ENCODE data around the gene FAAH2. TPM values are rescaled to one million over a fixed set of nuclear protein-coding genes. Genes with fewer than 3 reads are reported as not detected.

The FAAH2 gene
- polyA plus RNA-seq, 1 of the 3 experiments (the other 2 are of a cell fraction) = 0.05 TPM

- Histone ChIP-seq H3F3A (replicated peaks; ENCODE audit: insufficient read depth) (no peaks in the 10 kb centered on the region), H2AFZ (ENCODE audit: low read depth) (no peak overlapping the region), H3K4me1 (ENCODE audit: control insufficient read depth in 1 of 2, insufficient read depth in 2 of 2, low read depth in 1 of 2, low read length in 1 of 2) (no peaks in the 10 kb centered on the region; a peak in 1 of 4 replicates), H3K79me2 (ENCODE audit: insufficient read depth) (no peaks in the 10 kb centered on the region), H3K9ac (no peak overlapping the region), H3K9me2 (no peaks in the 10 kb centered on the region), H3K9me3 (no peaks in the 10 kb centered on the region), H3K4me2 (no peak overlapping the region), H4K20me1 (ENCODE audit: insufficient read depth) (no peaks in the 10 kb centered on the region), H3K36me3 (replicated peaks in 1 of 2; ENCODE audit: control insufficient read depth in 1 of 2, insufficient read depth in 2 of 2, low read length in 1 of 2) (no peaks in the 10 kb centered on the region), H3K27me3 (ENCODE audit: insufficient read depth) (no peaks in the 10 kb centered on the region; the same call in 1 of the 2 replicates), H3K4me3 (ENCODE audit: low read depth in 2 of 2, low read length in 1 of 2) (no peak overlapping the region), H3K27ac (ENCODE audit: low read depth in 2 of 2, low read length in 1 of 2) (no peak overlapping the region)
- POLR2A ChIA-PET = no interaction called here
- CTCF ChIA-PET = no interaction called here
- no peak for DNase-seq
- WGBS (ENCODE audit: low lambda C conversion rate) = 0% methylated on average over 1 of the region's 1 CpG
- TF ChIP-seq IRF3 (IDR thresholded peaks at IDR 0.05; ENCODE audit: low read depth, low read length) = no peak
- no peak for TF ChIP-seq CHD2 (IDR thresholded peaks at IDR 0.05; ENCODE audit: low read length, partially characterized antibody)
Measured at GRCh38 chrX:57289089-57289488, 2.6 kb downstream of the FAAH2 start.

GRCh38 chrX:57294961-57295360, 8.5 kb downstream of the FAAH2 start:
- Histone ChIP-seq H3K27me3 (ENCODE audit: insufficient read depth) (no peaks in the 10 kb centered on the region), H3K9ac (no peak overlapping the region), H3K9me3 (no peaks in the 10 kb centered on the region), H2AFZ (ENCODE audit: low read depth) (no peak overlapping the region), H3K36me3 (replicated peaks in 1 of 2; ENCODE audit: control insufficient read depth in 1 of 2, insufficient read depth in 2 of 2, low read length in 1 of 2) (no peaks in the 10 kb centered on the region), H3F3A (replicated peaks; ENCODE audit: insufficient read depth) (no peaks in the 10 kb centered on the region), H3K4me1 (ENCODE audit: control insufficient read depth in 1 of 2, insufficient read depth in 2 of 2, low read depth in 1 of 2, low read length in 1 of 2) (no peaks in the 10 kb centered on the region), H3K4me3 (ENCODE audit: low read depth in 2 of 2, low read length in 1 of 2) (no peak overlapping the region), H4K20me1 (ENCODE audit: insufficient read depth) (no peaks in the 10 kb centered on the region), H3K9me2 (no peaks in the 10 kb centered on the region), H3K79me2 (ENCODE audit: insufficient read depth) (no peaks in the 10 kb centered on the region), H3K27ac (ENCODE audit: low read depth in 2 of 2, low read length in 1 of 2) (no peak overlapping the region), H3K4me2 (no peak overlapping the region)
- TF ChIP-seq CHD2 (IDR thresholded peaks at IDR 0.05; ENCODE audit: low read length, partially characterized antibody) (no peak), POLR2AphosphoS5 (IDR thresholded peaks at IDR 0.05; ENCODE audit: low read depth, low read length) (no peak), CTCF (IDR thresholded peaks at IDR 0.05) (no peak), FOSL2 (IDR thresholded peaks at IDR 0.05; ENCODE audit: borderline replicate concordance, low read depth) (no peak), MEF2A (IDR thresholded peaks at IDR 0.05; ENCODE audit: borderline replicate concordance, low read depth) (no peak), RCOR1 (IDR thresholded peaks at IDR 0.05; ENCODE audit: low read length) (no peak), MAX (IDR thresholded peaks at IDR 0.05; ENCODE audit: low read depth) (no peak), FOXM1 (IDR thresholded peaks at IDR 0.05; ENCODE audit: low read depth) (no peak), MXI1 (IDR thresholded peaks at IDR 0.05; ENCODE audit: low read depth, low read length) (no peak), GABPA (IDR thresholded peaks at IDR 0.05; ENCODE audit: low read depth) (no peak), FOXJ3 (CRISPR knock-in tag; IDR thresholded peaks at IDR 0.05) (no peak), REST (IDR thresholded peaks at IDR 0.05; ENCODE audit: low read depth, low read length) (no peak), SIN3A (IDR thresholded peaks at IDR 0.05; ENCODE audit: borderline replicate concordance, low read depth, low read length) (no peak), IRF3 (IDR thresholded peaks at IDR 0.05; ENCODE audit: low read depth, low read length) (no peak), ELF1 (IDR thresholded peaks at IDR 0.05) (no peak), JUND (IDR thresholded peaks at IDR 0.05) (no peak), ZBTB33 (IDR thresholded peaks at IDR 0.05; ENCODE audit: borderline replicate concordance, low read depth) (no peak)
- no peak for DNase-seq
- POLR2A ChIA-PET = no interaction called here
- CTCF ChIA-PET = no interaction called here
